SK-N-SH (cell line): Measurements from ENCODE around the gene WDR7. TPM values are rescaled to one million over a fixed set of nuclear protein-coding genes. Genes with fewer than 3 reads are reported as not detected.

ENCODE experiments used
- CTCF ChIA-PET: fragments of 300-600, 350-600 bp; formaldehyde crosslinking; extraction: SDS; loops from one replicate; lab custom pipeline; 2021; lab: Yijun Ruan, JAX
- POLR2A ChIA-PET: fragments of 350-600 bp; sonication (Branson Sonifier 250); formaldehyde crosslinking; extraction: SDS; loops from one replicate; lab custom pipeline; 2020; ENCODE audit warnings: antibody characterized with exemption, inconsistent platforms; lab: Yijun Ruan, JAX
- DNase-seq: peaks from one replicate; pipeline ENCODE4 v3.0.0; 2012
- H2AFZ ChIP-seq: fragments of 200-600 bp; sonication (generic); 2 replicates; pipeline ENCODE4 v1.8.1; 2016; ENCODE audit warnings: antibody characterized with exemption, mild to moderate bottlenecking, low read depth
- H3F3A ChIP-seq: fragments of 200-600 bp; sonication (generic); replicated peaks from 2 replicates; pipeline ENCODE3; 2016; ENCODE audit warnings: antibody characterized with exemption, mild to moderate bottlenecking; ENCODE audit not compliant: insufficient read depth
- H3K27ac ChIP-seq, 2 experiments: fragments of 200-500 bp in 1 of 2; fragments of 200-600 bp in 1 of 2; sonication (Bioruptor generic) in 1 of 2; sonication (generic), shearing (Covaris generic) in 1 of 2; 2 replicates each; pipeline versions ENCODE4 v1.5.1 to v1.6.1; 2014 to 2016; ENCODE audit warnings: low read depth in 2 of 2, inconsistent platforms in 1 of 2, low read length in 1 of 2, mild to moderate bottlenecking in 1 of 2, mixed read lengths in 1 of 2
- H3K27me3 ChIP-seq: fragments of 200-600 bp; sonication (generic), shearing (Covaris generic); 2 replicates; pipeline ENCODE4 v1.6.1; 2016; ENCODE audit warnings: mixed run types; ENCODE audit not compliant: insufficient read depth
- H3K36me3 ChIP-seq, 2 experiments: fragments of 200-500 bp in 1 of 2; fragments of 200-600 bp in 1 of 2; sonication (Bioruptor generic) in 1 of 2; sonication (generic) in 1 of 2; replicated peaks in 1 of 2; 2 replicates each; pipeline versions ENCODE3 to v1.5.1; 2014 to 2016; ENCODE audit warnings: low read length in 1 of 2, mild to moderate bottlenecking in 1 of 2; ENCODE audit not compliant: insufficient read depth in 2 of 2, control insufficient read depth in 1 of 2
- H3K4me1 ChIP-seq, 2 experiments: fragments of 200-500 bp in 1 of 2; fragments of 200-600 bp in 1 of 2; sonication (Bioruptor generic) in 1 of 2; sonication (generic), shearing (Covaris generic) in 1 of 2; 2 replicates each; pipeline versions ENCODE4 v1.5.1 to v1.6.1; 2014 to 2016; ENCODE audit warnings: low read depth in 1 of 2, low read length in 1 of 2, mixed run types in 1 of 2; ENCODE audit not compliant: insufficient read depth in 2 of 2, control insufficient read depth in 1 of 2
- H3K4me2 ChIP-seq: fragments of 200-600 bp; sonication (generic), shearing (Covaris generic); 2 replicates; pipeline ENCODE4 v1.6.1; 2017; ENCODE audit warnings: mixed run types
- H3K4me3 ChIP-seq, 2 experiments: fragments of 200-500 bp in 1 of 2; fragments of 200-600 bp in 1 of 2; sonication (Bioruptor generic) in 1 of 2; sonication (generic), shearing (Covaris generic) in 1 of 2; 2 replicates each; pipeline versions ENCODE4 v1.5.1 to v1.8.1; 2014 to 2016; ENCODE audit warnings: low read depth in 2 of 2, inconsistent platforms in 1 of 2, low read length in 1 of 2, mild to moderate bottlenecking in 1 of 2, mixed read lengths in 1 of 2, moderate library complexity in 1 of 2
- H3K79me2 ChIP-seq: fragments of 200-600 bp; sonication (generic); 2 replicates; pipeline ENCODE4 v1.8.1; 2017; ENCODE audit warnings: mild to moderate bottlenecking; ENCODE audit not compliant: insufficient read depth
- H3K9ac ChIP-seq: fragments of 200-600 bp; sonication (generic); 2 replicates; pipeline ENCODE4 v1.6.1; 2017; ENCODE audit warnings: mixed run types
- H3K9me2 ChIP-seq: fragments of 200-600 bp; sonication (generic); 2 replicates; pipeline ENCODE4 v1.6.1; 2017; ENCODE audit warnings: mixed run types
- H3K9me3 ChIP-seq: fragments of 200-600 bp; sonication (generic); 2 replicates; pipeline ENCODE4 v1.6.1; 2017; ENCODE audit warnings: mixed run types, mild to moderate bottlenecking, moderate library complexity
- H4K20me1 ChIP-seq: fragments of 200-600 bp; sonication (generic); 2 replicates; pipeline ENCODE4 v1.6.1; 2017; ENCODE audit warnings: mild to moderate bottlenecking, mixed run types; ENCODE audit not compliant: insufficient read depth
- FOSL2 ChIP-seq: IDR thresholded peaks from 2 replicates; pipeline ENCODE4 v1.4.0; 2012; ENCODE audit warnings: low read depth, mild to moderate bottlenecking, moderate library complexity, borderline replicate concordance
- FOXJ3 ChIP-seq: sonication (generic); formaldehyde crosslinking; IDR thresholded peaks from 2 replicates; pipeline ENCODE4 v1.5.1; 2020; ENCODE audit warnings: mild to moderate bottlenecking, missing genetic modification reagents
- MEF2A ChIP-seq: IDR thresholded peaks from 2 replicates; pipeline ENCODE4 v1.4.0; 2012; ENCODE audit warnings: low read depth, borderline replicate concordance
- NFIC ChIP-seq: IDR thresholded peaks from 2 replicates; pipeline ENCODE4 v1.4.0; 2012; ENCODE audit warnings: borderline replicate concordance
- POLR2AphosphoS5 ChIP-seq: IDR thresholded peaks from 2 replicates; pipeline ENCODE4 v1.6.1; 2012; ENCODE audit warnings: low read depth, low read length
- REST ChIP-seq: IDR thresholded peaks from 2 replicates; pipeline ENCODE4 v1.6.1; 2012; ENCODE audit warnings: mild to moderate bottlenecking, low read depth, low read length, moderate library complexity
- RFX5 ChIP-seq: IDR thresholded peaks from 2 replicates; pipeline ENCODE4 v1.6.1; 2012; ENCODE audit warnings: mild to moderate bottlenecking, improper control_type of control experiment, low read length
- RXRA ChIP-seq: IDR thresholded peaks from 2 replicates; pipeline ENCODE4 v1.4.0; 2012; ENCODE audit warnings: low read depth, mild to moderate bottlenecking, borderline replicate concordance
- TAF1 ChIP-seq: IDR thresholded peaks from 2 replicates; pipeline ENCODE4 v1.6.1; 2012; ENCODE audit warnings: low read depth, mild to moderate bottlenecking, low read length, moderate library complexity, borderline replicate concordance
- YY1 ChIP-seq: IDR thresholded peaks from 2 replicates; pipeline ENCODE4 v1.4.0; 2012; ENCODE audit warnings: low read depth, mild to moderate bottlenecking
- whole genome bisulfite sequencing: methylation state at CpG from one replicate; pipeline ENCODE4 v1.1.6; 2017; ENCODE audit warnings: low lambda C conversion rate; 5-methylcytosine and 5-hydroxymethylcytosine counted together
- polyA plus RNA-seq, 3 experiments: library from polyadenylated mRNA; depleted of rRNA; stranded (reverse); fragments of >200 nt; gene quantifications; 2 replicates each; pipeline ENCODE4 v1.2.3, GENCODE V29; 2012
- TF ChIP-seq, protein P1 (sequence below): IDR thresholded peaks from 2 replicates; pipeline ENCODE4 v1.4.0; 2012; ENCODE audit warnings: low read depth
- TF ChIP-seq, protein P2 (sequence below): IDR thresholded peaks from 2 replicates; pipeline ENCODE4 v1.4.0; 2012; ENCODE audit warnings: low read depth, borderline replicate concordance
- TF ChIP-seq, protein P3 (sequence below): IDR thresholded peaks from 2 replicates; pipeline ENCODE4 v1.4.0; 2012; ENCODE audit warnings: low read depth, borderline replicate concordance

WDR7 gene
- polyA plus RNA-seq, 1 of the 3 experiments (the other 2 are of a cell fraction) = 4.1 TPM

- H3K27me3 ChIP-seq = no peaks in the 10 kb centered on the region
- no peak for TF ChIP-seq YY1
- TF ChIP-seq MEF2A = no peak
- no peak for TF ChIP-seq RXRA
- TF ChIP-seq FOXJ3 (CRISPR knock-in tag) = no peak
- no peak for TF ChIP-seq REST
- TF ChIP-seq POLR2AphosphoS5 = no peak
- no peak for TF ChIP-seq RFX5
- TF ChIP-seq, protein P1, sequence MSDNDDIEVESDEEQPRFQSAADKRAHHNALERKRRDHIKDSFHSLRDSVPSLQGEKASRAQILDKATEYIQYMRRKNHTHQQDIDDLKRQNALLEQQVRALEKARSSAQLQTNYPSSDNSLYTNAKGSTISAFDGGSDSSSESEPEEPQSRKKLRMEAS = no peak
- no peak for TF ChIP-seq TAF1
- TF ChIP-seq FOSL2 = no peak
- TF ChIP-seq, protein P2, sequence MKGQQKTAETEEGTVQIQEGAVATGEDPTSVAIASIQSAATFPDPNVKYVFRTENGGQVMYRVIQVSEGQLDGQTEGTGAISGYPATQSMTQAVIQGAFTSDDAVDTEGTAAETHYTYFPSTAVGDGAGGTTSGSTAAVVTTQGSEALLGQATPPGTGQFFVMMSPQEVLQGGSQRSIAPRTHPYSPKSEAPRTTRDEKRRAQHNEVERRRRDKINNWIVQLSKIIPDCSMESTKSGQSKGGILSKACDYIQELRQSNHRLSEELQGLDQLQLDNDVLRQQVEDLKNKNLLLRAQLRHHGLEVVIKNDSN = no peak
- TF ChIP-seq, protein P3, sequence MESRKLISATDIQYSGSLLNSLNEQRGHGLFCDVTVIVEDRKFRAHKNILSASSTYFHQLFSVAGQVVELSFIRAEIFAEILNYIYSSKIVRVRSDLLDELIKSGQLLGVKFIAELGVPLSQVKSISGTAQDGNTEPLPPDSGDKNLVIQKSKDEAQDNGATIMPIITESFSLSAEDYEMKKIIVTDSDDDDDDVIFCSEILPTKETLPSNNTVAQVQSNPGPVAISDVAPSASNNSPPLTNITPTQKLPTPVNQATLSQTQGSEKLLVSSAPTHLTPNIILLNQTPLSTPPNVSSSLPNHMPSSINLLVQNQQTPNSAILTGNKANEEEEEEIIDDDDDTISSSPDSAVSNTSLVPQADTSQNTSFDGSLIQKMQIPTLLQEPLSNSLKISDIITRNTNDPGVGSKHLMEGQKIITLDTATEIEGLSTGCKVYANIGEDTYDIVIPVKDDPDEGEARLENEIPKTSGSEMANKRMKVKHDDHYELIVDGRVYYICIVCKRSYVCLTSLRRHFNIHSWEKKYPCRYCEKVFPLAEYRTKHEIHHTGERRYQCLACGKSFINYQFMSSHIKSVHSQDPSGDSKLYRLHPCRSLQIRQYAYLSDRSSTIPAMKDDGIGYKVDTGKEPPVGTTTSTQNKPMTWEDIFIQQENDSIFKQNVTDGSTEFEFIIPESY = no peak
- TF ChIP-seq NFIC = no peak
- TF ChIP-seq, all 33 proteins: peak for 0
- ChIA-PET CTCF (interaction anchor here (1.0 to 2.5 kb wide), 2 partner anchors 11 to 31 kb away, joined by 3 to 11 read pairs; no protein-coding TSS in a partner anchor), POLR2A (no interaction called here)
- Histone ChIP-seq H3K4me3 (no peak overlapping the region), H3K9ac (no peak overlapping the region), H2AFZ (no peak overlapping the region), H3F3A (no peaks in the 10 kb centered on the region), H3K79me2 (no peaks in the 10 kb centered on the region), H3K36me3 (peaks cover 0 to 4% of the 10 kb centered on the region in 2 experiments), H3K9me2 (no peaks in the 10 kb centered on the region), H3K4me1 (no peaks in the 10 kb centered on the region), H3K9me3 (no peaks in the 10 kb centered on the region), H3K27ac (no peak overlapping the region), H3K4me2 (no peak overlapping the region), H4K20me1 (no peaks in the 10 kb centered on the region)
- DNase-seq = no peak
- WGBS = 94% methylated on average over 6 of the region's 7 CpGs
Measured at GRCh38 chr18:56900195-56901094, 249.3 kb downstream of the WDR7 start.
